Neural cell (in vitro differentiated cells): Measurements from ENCODE around the gene HIGD2B.

Experiments used
- EZH2 ChIP-seq: fragments of 200-600, 300-800 bp; shearing (Covaris generic), sonication (generic); IDR thresholded peaks from 2 replicates; pipeline ENCODE4 v1.6.1; 2014; ENCODE audit warnings: antibody characterized with exemption, low read length, borderline replicate concordance, mild to moderate bottlenecking; ENCODE audit not compliant: insufficient read depth, poor library complexity, severe bottlenecking
- POLR2AphosphoS5 ChIP-seq: IDR thresholded peaks from 2 replicates; pipeline ENCODE4 v1.6.1; 2012
- TAF1 ChIP-seq: IDR thresholded peaks from 2 replicates; pipeline ENCODE4 v1.6.1; 2012; ENCODE audit warnings: low read depth
- TF ChIP-seq, protein P1 (sequence below): fragments of 450-650 bp; IDR thresholded peaks from 2 replicates; pipeline ENCODE4 v1.5.1; 2014; ENCODE audit warnings: antibody characterized with exemption, mild to moderate bottlenecking, moderate library complexity; ENCODE audit not compliant: poor library complexity, severe bottlenecking

- TF ChIP-seq POLR2AphosphoS5 = no peak
- TF ChIP-seq TAF1 = no peak
- TF ChIP-seq, protein P1, sequence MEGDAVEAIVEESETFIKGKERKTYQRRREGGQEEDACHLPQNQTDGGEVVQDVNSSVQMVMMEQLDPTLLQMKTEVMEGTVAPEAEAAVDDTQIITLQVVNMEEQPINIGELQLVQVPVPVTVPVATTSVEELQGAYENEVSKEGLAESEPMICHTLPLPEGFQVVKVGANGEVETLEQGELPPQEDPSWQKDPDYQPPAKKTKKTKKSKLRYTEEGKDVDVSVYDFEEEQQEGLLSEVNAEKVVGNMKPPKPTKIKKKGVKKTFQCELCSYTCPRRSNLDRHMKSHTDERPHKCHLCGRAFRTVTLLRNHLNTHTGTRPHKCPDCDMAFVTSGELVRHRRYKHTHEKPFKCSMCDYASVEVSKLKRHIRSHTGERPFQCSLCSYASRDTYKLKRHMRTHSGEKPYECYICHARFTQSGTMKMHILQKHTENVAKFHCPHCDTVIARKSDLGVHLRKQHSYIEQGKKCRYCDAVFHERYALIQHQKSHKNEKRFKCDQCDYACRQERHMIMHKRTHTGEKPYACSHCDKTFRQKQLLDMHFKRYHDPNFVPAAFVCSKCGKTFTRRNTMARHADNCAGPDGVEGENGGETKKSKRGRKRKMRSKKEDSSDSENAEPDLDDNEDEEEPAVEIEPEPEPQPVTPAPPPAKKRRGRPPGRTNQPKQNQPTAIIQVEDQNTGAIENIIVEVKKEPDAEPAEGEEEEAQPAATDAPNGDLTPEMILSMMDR = no peak
- TF ChIP-seq EZH2 = no peak
Measured at GRCh38 chr15:72676838-72677237, 9.1 kb downstream of the HIGD2B start.
